Measurements from ENCODE around the gene CYB5R3.

- TF ChIP-seq CTCF (IDR thresholded peaks at IDR 0.05) (no peak), ZFX (IDR thresholded peaks at IDR 0.05; ENCODE audit: borderline replicate concordance) (no peak)
Observed at GRCh38 chr22:42670921-42671709, 21.9 kb upstream of the CYB5R3 start.

Data from 22Rv1 (cell line).